ENCODE data around the gene CYP2B6.
"Not testable (repeated sequence)": the region's sequence is repeated elsewhere in the genome, so short reads cannot be mapped to it uniquely, and the experiment has no call there.

The CYP2B6 gene

GRCh38 chr19:40990972-40991381 is at the start of gene CYP2B6:
CYP2B6 (plus strand) TSS chr19:40991282; CDS start chr19:40991306, 24 bp downstream.
- no peak for DNase-seq (ENCODE audit: low read depth in 2 of 2)

DNA sequence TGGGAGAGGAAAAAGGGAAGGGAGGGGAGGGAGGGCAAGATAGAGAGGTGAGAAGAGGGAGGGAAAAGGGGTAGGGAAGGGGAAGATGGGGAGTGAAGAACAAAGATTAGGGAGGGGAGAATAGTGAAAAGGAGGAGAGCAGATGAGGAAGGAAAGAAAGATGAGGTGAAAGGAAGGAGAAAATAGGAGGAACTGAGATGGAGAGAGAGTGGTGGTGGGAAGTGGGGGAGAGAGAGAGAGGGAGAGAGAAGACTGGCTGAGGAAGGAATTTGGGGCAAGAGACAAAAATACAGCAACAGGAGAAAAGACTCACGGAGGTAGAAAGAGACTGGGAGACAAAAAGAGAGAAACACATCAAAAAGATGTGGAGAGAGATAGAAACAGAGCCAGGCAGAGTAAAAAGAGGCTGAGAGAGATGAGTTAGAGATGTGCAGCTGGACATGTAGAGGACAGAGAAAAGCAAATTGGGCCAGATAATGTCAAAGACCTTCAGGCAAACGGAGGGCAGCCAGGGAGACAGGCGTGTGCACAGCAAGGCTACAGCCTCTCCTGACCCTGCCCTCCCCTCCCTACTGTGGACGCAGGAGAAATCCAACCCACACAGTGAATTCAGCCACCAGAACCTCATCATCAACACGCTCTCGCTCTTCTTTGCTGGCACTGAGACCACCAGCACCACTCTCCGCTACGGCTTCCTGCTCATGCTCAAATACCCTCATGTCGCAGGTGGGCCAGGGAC is 49.4 kb upstream of the CYP2B6 start:
- no peak for DNase-seq (ENCODE audit: low read depth in 2 of 2)

DNA sequence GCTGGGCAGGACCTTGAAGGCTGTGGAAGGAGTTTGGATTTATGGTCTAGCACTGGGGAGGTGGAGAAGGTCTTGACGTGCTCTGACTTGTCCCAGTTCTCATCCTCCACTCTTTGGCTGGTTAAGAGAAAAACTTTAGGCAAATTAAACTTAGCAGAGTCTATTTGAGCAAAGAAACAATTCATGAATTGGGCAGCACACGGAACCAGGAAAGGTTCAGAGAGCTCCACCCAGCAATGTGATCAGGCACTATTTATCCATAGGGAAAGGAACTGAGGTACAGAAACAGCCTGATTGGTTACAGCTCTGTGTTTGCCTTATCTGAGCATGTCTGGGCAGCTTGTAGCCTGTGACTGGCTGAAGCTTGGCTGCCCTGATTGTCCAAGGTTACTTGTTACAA is 45.4 kb upstream of the CYP2B6 start:
- DNase-seq (ENCODE audit: low read depth in 2 of 2): no peak

DNA sequence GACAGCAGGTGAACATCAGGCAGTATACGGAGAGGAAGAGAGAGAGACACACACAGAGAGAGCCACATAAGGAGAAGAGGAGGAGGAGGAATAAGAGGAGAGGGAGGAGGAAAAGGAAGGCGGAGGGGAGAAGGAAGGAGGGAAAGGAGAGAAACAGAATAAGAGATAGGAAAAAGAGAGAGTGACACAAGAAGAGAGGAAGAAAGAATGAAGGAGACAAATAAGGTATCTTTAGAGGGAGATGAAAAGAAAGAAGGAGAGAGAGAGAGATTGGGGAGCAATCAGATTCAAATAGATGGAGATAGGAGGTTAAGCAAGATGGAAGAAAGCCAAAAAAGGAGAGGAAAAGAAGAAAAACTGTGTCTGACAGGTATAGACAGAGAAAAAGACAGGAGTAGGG is 44.0 kb upstream of the CYP2B6 start:
- DNase-seq (ENCODE audit: low read depth in 2 of 2): no peak

- DNase-seq (ENCODE audit: low read depth in 2 of 2): no peak
Observed at GRCh38 chr19:40947573-40947972, 43.5 kb upstream of the CYP2B6 start.

- no peak for DNase-seq (ENCODE audit: low read depth in 2 of 2)
Observed at GRCh38 chr19:40948580-40949299, 42.3 kb upstream of the CYP2B6 start.

DNA sequence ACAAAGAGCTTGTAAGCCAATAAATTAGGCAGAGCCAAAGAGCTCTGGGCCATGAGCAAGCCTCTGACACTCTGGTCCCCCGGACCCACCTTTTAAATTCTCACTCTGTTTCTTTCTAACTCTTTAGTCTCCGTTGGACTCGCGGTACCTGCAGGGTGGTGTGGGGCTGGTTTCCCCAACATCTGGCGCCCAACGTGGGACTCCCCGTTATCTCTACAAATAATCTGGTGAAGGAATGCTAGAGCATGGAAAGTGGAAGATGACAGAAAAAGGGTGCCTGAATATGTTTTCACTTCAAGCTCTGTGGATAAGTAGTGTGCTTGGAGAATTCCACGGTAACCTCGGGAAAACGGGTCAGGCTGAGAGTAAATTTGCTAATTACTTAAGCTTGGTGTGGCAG is 36.5 kb upstream of the CYP2B6 start:
- no peak for DNase-seq (ENCODE audit: low read depth in 2 of 2)

GRCh38 chr19:40959338-40959737 is 31.7 kb upstream of the CYP2B6 start:
- DNase-seq (ENCODE audit: low read depth in 2 of 2): no peak

DNA sequence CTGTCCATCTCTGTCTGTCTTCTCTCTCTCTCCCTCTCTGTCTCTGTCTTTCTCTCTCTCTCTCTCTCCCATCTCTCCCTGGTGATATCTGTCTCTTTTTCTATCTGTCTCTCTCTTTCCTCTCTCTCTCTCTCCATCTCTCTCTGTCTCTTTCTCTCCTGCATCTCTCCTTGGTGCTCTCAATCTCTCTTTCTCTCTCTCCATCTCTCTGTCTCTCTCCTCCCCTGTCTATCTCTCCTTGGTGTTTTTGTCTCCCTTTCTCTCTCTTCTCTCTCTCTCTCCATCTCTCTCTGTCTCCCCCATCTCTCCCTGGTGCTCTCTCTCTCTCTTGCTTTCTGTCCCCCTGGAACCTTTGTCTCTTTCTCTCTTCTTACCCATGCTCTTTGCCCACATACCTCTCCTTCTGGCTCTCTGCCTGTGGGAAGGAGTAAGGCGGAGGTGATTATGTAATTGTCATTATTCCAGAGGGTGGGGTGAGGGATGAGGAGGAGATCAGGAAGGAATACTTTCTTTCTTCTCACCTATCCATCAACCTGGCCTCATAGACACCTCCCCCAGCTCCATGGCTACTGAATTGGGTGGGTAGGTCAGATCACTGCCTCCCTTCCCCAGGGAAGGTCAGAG is 30.9 kb upstream of the CYP2B6 start:
- no peak for DNase-seq (ENCODE audit: low read depth in 2 of 2)

DNA sequence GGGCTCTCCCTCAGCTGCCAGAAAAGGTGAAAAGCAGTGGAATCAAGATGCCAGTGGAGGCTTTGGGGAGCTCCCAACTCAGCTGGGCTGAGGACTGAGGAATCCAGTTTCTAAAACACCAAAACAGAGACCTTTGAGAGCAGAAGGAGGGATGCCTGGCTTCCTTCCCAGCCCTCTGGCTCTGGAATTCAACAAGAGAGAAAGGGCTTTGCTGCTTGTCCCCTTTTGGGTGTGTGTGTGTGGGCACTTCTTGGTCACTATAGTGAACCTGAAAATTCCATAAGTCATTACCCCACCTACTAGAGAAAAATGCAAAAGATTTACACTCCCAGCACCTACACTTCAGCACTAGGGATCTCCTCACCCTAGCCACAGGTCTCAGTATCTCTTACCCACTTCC is 30.3 kb upstream of the CYP2B6 start:
- DNase-seq (ENCODE audit: low read depth in 2 of 2): no peak

- no peak for DNase-seq (ENCODE audit: low read depth in 2 of 2)
Observed at GRCh38 chr19:40962460-40962961, 28.6 kb upstream of the CYP2B6 start.

GRCh38 chr19:40964361-40964760 is 26.7 kb upstream of the CYP2B6 start:
- not testable (repeated sequence) for DNase-seq (ENCODE audit: low read depth in 2 of 2)

DNA sequence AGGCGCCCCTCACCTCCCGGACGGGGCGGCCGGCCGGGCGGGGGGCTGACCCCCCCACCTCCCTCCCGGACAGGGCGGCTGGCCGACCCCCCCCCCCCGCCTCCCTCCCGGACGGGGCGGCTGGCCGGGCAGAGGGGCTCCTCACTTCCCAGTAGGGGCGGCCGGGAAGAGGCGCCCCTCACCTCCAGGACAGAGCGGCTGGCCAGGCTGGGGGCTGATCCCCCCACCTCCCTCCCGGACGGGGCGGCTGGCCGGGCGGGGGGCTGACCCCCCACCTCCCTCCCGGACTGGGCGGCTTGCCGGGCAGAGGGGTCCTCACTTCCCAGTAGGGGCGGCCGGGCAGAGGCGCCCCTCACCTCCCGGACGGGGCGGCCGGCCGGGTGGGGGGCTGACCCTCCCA is 25.7 kb upstream of the CYP2B6 start:
- not testable (repeated sequence) for DNase-seq (ENCODE audit: low read depth in 2 of 2)

DNA sequence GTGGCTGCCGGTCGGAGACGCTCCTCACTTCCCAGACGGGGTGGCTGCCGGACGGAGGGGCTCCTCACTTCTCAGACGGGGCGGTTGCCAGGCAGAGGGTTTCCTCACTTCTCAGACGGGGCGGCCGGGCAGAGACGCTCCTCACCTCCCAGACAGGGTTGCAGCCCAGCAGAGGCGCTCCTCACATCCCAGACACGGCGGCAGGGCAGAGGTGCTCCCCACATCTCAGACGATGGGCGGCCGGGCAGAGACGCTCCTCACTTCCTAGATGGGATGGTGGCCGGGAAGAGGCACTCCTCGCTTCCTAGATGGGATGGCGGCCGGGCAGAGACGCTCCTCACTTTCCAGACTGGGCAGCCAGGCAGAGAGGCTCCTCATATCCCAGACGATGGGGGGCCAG is 24.5 kb upstream of the CYP2B6 start:
- DNase-seq (ENCODE audit: low read depth in 2 of 2): not testable (repeated sequence)

DNA sequence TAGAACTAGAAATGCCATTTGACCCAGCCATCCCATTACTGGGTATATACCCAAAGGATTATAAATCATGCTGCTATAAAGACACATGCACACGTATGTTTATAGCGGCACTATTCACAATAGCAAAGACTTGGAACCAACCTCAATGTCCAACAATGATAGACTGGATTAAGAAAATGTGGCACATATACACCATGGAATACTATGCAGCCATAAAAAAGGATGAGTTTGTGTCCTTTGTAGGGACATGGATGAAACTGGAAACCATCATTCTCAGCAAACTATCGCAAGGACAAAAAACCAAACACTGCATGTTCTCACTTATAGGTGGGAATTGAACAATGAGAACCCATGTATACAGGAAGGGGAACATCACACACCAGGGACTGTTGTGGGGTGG is 23.0 kb upstream of the CYP2B6 start:
- not testable (repeated sequence) for DNase-seq (ENCODE audit: low read depth in 2 of 2)

GRCh38 chr19:40969721-40970120 is 21.4 kb upstream of the CYP2B6 start:
- not testable (repeated sequence) for DNase-seq (ENCODE audit: low read depth in 2 of 2)

- not testable (repeated sequence) for DNase-seq (ENCODE audit: low read depth in 2 of 2)
Observed at GRCh38 chr19:40970396-40971345, 20.4 kb upstream of the CYP2B6 start.

DNA sequence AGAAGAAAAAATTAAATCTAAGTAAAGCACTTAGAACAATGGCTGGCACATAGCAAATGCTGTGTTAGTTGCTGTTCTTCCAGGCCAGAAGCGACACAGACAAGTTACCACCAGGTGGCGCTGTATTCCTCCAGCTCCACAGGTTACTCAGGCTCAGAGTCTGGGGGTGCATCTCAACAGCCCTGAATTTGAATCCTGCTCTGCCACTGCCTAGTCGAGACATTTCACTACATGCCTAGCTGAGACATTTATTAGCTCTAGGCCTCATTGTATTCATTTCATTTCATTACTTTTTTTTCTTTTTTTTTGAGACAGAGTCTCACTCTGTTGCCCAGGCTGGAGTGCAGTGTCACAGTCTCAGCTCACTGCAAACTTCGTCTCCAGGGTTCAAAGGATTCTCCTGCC is 16.4 kb upstream of the CYP2B6 start:
- peak; percentile 55 to 58 for DNase-seq (ENCODE audit: low read depth in 2 of 2)

DNA sequence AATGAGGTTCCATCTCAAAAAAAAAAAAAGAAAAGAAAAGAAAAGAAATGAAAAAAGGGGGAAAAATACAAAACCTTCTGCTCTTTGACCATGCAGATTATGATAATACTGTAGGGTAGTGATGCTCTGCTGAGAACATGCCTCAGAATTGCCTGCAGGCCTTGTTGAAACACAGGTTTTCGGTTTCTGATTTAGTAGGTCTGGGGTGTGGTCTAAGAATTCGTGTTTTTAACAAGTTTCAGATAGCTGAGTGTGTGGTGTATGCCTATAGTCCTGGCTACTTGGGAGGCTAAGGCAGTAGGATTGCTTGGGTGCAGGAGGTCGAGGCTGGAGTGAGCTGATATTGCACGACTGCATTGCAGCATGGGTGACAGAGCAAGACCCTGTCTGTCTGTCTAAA is 14.9 kb upstream of the CYP2B6 start:
- DNase-seq (ENCODE audit: low read depth in 2 of 2): no peak

DNA sequence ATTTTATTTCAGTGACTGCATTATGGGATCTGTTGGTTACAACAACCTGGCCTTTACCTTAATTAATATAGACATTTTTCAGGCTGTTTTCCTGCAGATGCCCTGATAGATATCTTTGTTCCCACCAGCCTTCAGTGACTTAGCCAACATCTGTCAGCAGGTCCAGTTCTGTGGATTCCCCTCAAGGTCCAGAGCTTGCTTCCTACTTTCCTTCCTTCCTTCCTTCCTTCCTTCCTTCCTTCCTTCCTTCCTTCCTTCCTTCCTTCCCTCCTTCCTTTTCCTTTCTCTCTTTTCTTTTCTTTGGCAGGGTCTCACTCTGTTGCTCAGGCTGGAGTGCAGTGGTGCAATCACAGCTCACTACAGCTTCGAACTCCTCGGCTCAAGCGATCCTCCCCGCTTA is 14.4 kb upstream of the CYP2B6 start:
- no peak for DNase-seq (ENCODE audit: low read depth in 2 of 2)

- not testable (repeated sequence) for DNase-seq (ENCODE audit: low read depth in 2 of 2)
Observed at GRCh38 chr19:40979759-40980158, 11.3 kb upstream of the CYP2B6 start.
